Effector CD8-positive, alpha-beta T cell (primary cell): ENCODE results near the gene DOK7.

Experiments used
- DNase-seq: peaks from one replicate; lab custom pipeline; 2025; lab: John Stamatoyannopoulos, UW
- total RNA-seq, 4 experiments: gene quantifications; one replicate each; lab custom pipeline; 2026; lab: John Stamatoyannopoulos, UW

Gene DOK7, protein sequence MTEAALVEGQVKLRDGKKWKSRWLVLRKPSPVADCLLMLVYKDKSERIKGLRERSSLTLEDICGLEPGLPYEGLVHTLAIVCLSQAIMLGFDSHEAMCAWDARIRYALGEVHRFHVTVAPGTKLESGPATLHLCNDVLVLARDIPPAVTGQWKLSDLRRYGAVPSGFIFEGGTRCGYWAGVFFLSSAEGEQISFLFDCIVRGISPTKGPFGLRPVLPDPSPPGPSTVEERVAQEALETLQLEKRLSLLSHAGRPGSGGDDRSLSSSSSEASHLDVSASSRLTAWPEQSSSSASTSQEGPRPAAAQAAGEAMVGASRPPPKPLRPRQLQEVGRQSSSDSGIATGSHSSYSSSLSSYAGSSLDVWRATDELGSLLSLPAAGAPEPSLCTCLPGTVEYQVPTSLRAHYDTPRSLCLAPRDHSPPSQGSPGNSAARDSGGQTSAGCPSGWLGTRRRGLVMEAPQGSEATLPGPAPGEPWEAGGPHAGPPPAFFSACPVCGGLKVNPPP
- 0 to 0.18 (median 0) reads per million in 4 experiments for total RNA-seq

DNA sequence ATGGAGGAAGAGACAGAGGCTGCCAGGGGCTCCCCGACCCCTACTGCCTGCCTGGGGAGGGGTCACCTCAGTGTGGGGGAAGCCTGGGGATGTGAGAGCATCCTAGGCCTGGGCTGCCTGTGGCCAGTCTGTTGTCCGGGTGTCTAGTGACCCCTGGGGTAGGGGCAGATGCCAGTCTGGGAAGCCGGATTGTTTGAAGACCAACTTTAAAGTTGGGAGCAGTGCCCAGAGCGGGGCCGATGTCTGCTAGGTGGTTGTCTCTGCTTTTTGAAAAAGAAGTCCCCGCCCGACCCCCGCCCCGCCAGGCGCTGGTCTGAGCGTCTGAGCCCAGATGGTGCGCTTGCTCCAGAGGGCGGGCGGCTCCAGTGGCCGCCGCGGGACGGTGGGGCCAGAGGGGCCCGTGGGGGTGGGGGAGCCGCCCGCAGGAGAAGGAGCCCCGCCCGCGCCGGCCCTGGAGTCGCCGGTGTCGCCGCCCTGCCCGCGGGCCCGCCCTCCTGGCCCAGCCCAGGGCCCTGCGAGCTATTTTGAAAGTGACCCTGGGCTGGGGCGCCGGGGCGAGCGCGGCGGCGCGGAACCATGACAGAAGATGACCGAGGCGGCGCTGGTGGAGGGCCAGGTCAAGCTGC lies at the start of gene DOK7:
Gene DOK7, plus strand, starts transcription at position 517 of the 626 bp plus-strand sequence. Its CDS starts 70 bp downstream, at position 587.
- no peak for DNase-seq

DNA sequence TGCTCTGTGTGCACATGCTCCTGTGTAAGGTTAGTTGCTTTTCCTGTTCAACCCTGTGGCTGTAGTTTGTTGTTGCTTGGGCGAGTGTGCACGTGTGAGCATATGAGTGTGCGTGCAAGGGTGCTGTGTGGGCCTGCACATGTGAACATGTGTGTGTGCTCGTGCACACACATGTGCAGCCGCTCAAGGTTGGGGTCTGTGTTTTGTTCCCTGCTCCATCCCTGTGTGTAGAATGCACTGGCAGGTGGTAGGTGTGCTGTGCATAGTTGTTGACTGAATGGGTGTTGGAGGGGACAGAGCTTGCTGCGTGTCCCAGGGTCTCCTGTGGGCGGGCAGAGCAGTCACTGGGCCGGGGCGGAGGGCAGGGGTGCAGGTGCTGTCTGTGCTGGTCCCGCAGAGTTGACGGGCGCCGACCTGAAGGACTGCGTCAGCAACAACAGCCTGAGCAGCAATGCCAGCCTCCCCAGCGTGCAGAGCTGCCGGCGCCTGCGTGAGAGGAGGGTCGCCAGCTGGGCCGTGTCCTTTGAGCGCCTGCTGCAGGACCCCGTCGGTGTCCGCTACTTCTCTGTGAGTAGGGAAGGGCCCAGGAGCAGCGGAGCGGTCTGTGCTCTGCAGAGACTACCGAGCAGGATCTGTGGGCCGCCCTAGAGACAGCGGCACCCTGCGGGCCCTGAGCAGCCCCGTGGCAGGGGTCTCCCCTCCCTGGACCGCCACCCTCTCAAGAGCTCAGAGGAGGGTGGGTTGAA lies 49.3 kb upstream of the DOK7 start:
- DNase-seq: no peak

DNA sequence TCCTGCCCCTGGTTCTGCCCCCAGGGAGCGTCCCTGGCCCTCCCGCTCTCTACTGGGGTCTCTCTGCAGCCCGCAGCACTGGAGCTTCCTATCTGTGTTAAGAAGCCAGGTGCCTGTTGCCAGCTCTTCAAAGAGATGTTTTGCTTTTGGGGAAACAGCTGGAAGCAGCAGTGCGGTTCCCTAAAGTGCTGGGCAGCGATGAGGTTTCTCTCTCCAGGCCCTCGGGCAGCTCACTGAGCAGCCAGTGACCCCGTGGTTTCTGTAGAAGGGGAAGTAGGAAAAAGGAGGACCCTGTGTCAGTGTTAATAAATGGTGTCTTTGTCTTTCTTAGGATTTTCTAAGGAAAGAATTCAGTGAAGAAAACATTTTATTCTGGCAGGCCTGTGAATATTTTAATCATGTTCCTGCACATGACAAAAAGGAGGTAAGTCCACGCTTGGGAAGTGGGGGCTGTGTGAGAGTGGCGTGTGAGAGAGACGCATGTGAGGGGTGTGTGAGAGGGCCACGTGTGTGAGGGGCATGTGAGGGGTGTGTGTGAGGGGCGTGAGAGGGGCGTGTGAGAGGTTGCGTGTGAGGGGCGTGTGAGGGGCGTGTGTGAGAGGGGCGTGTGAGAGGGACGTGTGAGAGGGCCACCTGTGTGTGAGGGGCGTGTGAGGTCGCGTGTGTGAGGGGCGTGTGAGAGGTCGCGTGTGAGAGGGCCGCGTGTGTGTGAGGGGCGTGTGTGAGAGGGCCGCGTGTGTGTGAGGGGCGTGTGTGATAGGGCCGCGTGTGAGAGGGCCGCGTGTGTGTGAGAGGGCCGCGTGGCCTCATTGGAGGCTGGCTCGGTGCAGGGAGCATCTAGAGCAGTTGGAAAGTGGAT lies 48.5 kb upstream of the DOK7 start:
- DNase-seq: no peak

DNA sequence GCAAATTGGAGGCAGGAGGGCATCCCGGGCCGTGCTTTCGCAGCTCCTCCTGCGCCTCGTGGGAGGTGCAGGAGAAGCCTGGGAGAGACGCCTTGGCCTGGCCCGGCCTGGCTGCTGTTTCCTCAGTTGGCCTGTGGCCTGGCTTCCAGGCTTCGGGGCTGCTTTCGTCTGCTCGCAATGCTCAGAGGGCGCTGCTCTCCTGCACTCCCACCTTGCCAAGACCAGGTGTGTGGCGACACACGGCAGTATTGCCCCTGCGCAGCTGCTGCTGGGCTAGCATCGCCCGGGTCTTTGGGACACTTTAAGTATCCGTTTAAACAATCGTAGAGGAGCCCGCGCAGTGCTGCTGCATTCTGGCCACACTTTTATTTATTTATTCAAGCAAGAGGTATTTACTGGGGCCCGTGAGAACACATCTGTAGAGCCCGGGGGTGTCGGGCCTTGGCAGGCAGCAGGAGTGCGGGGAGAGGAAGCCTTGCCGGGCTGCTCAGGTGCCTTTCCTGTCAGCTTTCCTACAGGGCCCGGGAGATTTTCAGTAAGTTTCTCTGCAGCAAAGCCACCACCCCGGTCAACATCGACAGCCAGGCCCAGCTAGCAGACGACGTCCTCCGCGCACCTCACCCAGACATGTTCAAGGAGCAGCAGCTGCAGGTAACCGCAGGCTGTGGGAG lies 47.5 kb upstream of the DOK7 start:
- DNase-seq: no peak

DNA sequence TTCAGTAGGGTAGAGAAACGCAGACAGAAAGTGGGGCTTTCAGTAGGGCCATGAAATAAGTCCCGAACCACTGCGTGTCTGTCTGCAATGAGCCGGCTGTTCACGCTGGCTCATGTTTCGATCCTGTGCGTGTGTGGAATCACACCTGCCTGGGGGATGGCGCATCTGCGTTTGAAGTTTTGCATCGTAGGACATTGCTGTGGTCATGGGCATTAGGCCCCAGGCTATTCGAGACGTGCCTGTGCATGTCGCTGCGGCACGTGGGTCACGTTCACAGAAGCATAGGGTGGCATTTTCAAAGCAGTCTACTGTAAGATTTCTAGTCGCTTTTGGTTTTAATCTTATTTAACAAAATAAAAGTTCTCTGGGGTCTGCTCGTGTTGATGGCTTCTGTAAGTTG lies 46.8 kb upstream of the DOK7 start:
- no peak for DNase-seq

DNA sequence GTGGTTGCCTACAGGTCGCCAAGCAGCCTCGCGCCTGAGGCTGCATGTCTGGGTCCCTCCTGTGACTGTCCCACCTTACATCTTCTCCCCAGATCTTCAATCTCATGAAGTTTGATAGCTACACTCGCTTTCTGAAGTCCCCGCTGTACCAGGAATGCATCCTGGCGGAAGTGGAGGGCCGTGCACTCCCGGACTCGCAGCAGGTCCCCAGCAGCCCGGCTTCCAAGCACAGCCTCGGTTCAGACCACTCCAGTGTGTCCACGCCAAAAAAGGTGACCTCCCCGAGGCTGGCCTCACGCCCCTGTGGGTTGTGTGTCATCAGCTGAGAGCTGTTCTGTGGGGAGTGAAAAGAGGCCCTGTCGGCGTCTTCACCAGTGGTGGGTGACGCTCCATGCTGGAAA lies 46.3 kb upstream of the DOK7 start:
- DNase-seq: no peak

DNA sequence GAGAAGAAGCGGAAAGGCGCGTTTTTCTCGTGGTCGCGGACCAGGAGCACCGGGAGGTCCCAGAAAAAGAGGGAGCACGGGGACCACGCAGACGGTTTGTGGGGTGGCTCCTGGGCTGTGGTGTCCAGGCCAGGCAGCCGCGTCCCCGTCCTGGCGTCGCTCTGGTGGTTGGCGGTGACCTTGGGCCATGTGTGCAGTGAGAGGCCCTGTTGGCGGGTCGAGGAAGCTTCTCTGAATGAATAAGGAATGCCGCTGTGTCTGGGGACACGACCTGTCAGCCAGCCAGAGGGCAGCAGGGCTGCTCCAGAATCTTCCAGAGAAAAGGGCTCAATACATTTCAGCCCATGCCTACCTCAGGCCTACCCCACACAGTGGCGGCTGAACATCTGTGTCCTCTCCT lies 45.7 kb upstream of the DOK7 start:
- no peak for DNase-seq

DNA sequence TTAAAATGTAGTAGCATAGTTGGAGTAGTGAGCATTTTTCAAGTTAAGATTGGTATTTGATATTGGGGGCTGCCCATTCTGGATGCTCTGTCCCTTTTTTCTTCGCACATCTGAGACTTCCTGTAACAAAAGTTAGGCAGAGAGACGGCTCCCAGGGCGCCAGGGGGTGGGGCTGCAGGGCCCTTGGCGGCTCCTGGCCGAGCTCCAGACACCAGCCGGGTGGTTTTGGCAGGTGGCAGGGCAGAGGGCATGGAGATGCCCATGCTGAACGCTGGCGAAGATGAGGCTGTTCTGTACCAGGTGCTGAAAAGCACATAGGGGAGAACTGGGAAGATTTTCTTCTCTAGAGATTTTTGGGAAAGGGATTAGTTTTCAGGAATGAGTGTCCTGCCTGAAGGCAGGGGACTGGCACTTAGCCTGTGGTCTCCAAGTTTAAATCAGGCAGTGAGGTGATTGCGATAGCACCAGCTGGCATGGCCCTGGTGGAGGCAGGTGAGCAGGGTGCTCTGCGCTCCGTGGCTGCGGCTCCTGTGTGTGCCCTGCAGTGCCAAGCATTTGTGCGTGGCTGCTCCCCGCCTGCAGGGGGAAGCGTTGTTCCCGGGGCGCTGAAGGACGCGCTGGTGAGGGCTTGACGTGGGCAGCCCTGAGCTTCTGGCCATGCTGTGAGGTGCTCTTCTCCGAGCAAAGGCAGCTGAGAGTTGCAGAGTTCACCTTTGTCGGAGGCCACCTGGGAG lies 44.9 kb upstream of the DOK7 start:
- no peak for DNase-seq

DNA sequence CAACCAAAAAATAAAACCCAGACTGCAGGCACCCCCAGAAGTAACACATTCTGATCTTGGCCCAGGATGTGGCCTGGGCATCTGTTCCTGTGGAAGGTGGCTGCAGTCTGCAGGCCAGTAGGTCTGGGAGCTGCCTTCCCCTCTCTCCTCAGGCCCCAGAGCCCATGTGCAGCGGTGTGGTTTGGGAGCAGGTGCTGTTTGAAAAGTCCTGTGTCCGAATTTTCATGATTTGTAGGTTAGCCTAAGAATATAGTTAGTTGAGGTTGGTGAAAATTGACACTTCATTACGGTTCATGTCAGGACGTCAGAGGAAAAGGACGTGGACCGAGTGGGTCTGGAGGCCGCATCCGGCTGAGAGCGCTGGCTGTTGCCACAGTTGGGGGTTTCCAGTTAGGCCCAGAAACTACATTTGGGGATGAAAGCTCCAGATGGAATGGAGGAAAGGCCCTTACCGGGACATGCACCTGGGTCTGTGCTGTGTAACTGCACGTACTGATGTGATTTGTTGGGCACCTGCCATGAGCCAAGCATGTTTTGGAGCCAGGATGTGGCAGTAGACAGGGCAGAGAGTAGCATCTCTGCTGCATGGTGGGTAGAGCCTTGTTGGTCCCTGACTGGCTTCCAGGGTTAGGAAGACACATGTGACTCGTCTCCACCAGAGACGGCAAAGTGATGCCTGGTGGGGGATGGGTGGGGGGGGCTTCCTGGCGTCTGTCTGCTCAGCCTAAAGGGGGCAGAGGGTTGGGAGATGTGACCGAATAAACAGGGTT lies 43.1 kb upstream of the DOK7 start:
- no peak for DNase-seq

DNA sequence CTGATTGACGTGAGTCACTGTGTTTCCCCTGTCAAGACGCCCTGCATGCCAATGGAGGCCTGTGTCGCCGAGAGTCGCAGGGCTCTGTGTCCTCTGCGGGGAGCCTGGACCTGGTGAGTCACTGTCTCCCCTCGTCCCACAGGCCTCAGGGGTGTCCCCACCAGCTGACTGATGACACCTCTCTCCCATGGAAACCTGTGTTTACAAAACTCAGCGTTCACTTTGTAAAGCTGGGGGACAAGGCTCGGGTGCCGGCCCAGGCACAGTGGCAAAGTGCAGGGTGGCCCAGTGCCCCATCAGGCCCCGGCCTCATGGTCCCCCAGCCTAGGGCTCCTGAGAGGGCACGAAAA lies 42.5 kb upstream of the DOK7 start:
- no peak for DNase-seq

DNA sequence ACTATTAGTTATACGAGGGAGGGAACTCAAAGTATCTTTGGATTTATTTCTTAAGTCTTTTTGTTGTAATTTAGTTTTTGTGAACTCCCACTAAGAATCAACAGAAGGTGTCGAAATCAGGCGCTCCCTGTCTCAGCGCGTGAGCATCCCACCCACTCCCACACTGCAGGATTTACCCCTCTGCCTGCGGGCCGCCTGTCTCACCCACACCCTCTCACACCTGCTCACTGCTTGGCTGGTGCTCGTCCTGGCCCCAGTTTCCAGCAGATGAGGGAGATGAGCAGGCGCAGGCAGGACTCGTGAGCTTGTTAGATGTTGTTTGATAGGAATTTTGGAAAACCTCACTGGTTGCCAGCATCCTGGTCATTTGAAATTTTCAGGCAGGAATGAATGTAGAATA lies 42.1 kb upstream of the DOK7 start:
- DNase-seq: no peak

DNA sequence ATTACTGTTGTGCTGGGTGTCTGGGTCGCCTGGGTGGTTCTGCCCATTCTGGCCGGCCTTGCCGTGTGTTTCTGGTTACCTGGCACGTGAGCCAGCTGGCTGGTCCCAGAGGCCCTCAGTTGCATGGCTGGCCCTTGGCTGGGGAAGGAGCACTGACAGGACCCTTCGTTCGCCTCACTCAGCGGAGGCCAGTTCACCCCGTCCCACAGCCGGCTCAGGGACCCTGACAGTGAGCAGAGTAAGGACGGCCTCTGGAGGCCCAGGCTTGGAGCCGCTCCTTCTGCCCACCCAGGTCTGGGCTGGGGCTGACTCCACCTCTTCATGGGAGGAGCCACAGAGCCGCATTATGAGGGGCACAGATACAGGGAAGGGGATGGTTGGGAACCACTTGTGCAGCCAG lies 41.6 kb upstream of the DOK7 start:
- no peak for DNase-seq

DNA sequence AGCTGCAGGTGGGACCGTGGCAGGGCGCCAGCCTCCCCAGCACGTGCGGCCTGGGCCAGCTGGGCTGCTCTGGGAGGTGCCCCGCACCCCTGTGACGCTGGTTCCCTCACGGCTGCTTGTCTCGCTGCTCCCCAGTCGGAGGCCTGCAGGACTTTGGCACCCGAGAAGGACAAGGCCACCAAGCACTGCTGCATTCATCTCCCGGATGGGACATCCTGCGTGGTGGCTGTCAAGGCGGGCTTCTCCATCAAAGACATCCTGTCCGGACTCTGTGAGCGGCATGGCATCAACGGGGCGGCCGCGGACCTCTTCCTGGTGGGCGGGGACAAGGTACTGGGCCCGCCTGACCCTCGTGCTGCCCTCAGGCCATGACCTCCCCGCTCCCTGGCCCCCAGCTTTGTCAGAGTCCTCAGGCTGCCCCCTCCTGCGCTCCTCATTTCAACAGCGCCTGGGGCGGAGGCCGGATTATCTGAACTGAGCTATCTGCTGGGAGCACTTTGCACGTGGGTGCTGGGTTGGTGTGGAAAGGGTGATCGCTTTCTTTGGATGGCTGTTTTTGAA lies 40.8 kb upstream of the DOK7 start:
- no peak for DNase-seq

DNA sequence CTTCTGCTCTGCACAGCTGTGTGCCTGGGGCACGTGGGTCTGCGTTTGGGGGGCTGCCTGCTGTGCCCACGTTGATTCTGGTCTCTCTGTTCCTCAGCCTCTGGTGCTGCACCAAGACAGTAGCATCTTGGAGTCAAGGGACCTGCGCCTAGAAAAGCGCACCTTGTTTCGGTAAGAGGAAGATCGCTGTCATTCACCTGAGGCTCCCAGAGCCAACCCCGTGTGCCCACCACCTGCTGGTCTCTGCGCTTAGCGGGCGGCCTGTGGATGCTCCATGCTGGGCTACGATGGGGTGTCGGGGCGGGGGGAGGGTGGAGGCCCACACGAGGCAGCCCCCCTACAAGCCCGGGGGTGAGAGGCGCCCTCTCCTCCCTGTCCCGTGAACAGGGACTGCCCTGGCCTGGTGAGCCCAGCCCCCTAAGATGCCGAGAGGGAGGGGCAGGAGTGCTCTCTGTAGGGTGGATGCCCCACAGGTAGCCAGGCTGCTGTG lies 40.3 kb upstream of the DOK7 start:
- no peak for DNase-seq

DNA sequence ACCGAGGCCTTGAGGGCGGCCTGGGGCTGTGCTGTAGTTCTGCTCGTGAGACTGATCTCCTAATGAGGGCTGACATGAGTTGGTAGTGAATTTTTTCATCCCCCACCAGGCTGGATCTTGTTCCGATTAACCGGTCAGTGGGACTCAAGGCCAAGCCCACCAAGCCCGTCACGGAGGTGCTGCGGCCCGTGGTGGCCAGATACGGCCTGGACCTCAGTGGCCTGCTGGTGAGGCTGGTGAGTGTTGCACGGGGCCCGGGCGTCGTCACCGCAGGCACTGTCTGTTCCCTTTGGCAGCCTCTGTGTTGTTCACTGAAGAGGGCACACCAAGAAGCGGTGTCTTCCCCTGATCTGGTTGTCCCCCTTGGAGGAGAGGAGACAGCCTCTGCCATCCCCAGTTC lies 39.7 kb upstream of the DOK7 start:
- no peak for DNase-seq

DNA sequence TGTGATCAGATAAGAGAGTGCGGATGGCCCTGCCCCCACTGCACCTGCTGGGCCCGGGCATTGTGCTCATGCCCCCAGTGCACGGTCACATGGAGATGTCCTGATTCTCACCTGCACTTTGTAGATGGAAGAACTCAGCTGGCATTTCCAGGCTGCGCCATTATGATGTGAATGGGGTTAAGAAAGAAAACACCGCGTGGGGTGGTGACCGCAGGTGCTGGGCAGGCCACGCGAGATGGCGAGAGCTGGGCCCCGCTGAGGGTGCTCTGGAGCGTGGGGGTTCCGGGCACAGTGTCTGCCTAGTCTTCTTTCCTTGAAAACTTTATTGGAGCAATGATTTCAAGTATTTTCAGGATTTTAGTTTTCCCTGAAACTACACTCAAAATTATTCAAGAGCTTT lies 39.2 kb upstream of the DOK7 start:
- DNase-seq: no peak

DNA sequence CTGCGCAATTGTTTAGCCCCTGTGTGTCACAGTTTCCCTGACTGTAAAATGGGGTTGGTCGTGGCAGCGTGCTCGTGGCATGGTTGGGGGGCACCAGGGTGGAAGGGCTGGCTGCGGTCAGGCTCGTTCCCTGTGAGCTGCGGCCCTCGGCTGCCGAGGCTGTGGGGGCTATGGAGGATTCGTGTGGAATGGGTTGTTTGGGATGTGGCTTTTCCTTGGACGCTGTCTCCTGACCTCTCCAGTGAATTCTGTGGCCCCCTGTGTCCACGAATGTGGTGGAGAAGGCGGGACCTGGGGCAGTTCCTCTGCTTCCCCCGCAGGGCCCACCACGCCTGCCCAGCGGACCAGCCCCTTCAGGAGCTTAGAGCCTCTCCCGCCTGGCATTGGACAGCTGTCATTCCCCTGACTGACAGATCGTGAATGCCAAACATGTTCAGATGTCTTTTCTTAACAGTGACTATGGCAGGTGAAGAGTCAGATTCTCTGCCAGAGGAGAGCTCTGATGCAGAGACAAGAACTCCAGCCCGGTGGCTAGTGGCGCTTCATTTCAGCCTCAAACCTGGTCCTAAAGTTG lies 38.5 kb upstream of the DOK7 start:
- DNase-seq: no peak

DNA sequence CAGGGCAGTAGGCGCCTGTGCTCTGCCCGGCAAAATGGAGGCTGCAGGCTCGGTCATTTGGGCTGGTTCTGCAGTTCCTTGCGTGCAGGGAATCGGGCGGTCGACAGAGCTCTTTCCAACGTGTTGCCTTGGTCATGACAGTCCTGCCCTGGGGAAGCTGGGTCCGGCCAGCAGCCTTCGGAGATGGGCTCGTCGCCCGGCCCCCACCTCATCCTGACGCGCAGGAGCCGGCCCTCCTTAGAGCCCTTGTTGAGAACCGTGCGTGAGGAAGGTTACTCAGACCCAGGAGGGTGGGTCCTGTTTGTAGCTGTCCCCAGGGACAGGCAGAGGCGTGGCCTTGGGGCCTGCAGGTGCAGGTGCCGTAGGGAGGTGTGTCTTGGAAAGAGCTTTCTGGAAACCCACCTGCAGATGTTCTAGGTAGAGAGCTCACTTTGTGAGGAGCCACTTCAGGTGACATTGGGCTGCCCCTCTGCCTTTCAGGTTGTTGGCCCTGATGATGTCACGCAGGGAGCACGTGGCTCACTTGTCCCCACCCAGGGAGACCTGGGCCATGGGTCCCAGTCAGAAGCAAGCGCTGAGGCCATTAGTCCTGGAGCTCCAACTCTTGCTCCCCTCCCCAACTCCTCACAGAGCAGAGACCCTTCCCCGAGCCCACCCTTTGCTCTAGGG lies 36.5 kb upstream of the DOK7 start:
- no peak for DNase-seq
